ENCODE results near the gene NAPB.

- no peak for TF ChIP-seq CTCF (IDR thresholded peaks at IDR 0.05; ENCODE audit: insufficient read depth, low read depth, low read length)
- TF ChIP-seq EZH2 (IDR thresholded peaks at IDR 0.05; ENCODE audit: insufficient read depth, low read length), result no peak
These were observed 30.7 kb upstream of the NAPB start for GRCh38 chr20:23451956-23452487.

Measured in astrocyte (in vitro differentiated cells and primary cell).